ENCODE results near the gene NTSR1. TPM values are rescaled to one million over a fixed set of nuclear protein-coding genes. Genes with fewer than 3 reads are reported as not detected.

NTSR1 gene
- total RNA-seq, 1 experiment from 2014 or later, result 0.16 TPM

DNA sequence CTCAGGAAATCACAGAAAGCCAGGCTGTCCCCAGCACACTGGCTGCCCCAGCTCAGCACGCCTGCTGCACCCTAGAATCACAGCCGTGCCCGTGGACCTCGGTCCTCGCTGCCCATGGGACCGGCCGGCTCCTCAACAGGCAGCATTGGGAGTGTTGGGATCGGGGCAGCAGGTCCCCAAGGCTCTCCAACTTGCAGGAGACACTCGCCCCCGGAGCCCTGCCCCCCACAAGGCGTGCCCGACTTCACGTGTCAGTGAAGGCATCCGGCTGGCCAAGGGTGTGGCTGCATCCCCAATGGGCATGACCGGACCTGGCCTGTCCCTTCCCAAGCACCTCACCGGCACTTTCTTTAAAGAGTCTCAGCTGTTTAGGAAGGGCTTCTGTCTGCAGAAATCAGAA is 3.0 kb upstream of the NTSR1 start:
- H3K4me1 ChIP-seq, result 0 out of 2 replicates have a peak, but pooled peaks cover 7% of the 10 kb centered on the region

DNA sequence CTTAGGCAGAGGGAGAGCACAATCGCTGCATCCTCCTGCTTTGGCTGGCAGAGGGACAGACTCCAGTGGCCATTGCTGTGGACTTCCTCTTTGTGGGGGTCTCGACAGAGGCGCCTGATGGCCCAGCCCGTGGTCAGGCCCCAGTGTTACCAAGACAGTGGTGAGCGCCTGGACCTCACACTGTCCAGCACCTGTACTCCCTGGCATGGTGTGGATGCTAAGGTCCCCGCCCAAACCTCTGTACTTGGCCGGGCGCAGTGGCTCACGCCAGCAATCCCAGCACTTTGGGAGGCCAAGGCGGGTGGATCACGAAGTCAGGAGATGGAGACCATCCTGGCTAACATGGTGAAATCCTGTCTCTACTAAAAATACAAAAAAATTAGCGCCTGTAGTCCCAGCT is 2.3 kb upstream of the NTSR1 start:
- H3K4me3 Mint-ChIP-seq (ENCODE audit: unreplicated experiment), result no peak overlapping the region
- Histone ChIP-seq H3K4me1 (0 out of 2 replicates have a peak, but pooled peaks cover 7% of the 10 kb centered on the region), H3K36me3 (ENCODE audit: control insufficient read depth, insufficient read depth, low read length) (no peaks in the 10 kb centered on the region), H3K27me3 (replicated peaks; ENCODE audit: control insufficient read depth, insufficient read depth, low read length) (peaks cover 6% of the 10 kb centered on the region), H3K9me3 (no peaks in the 10 kb centered on the region), H3K4me3 (ENCODE audit: low read depth, low read length) (no peak overlapping the region)
- DNase-seq, result no peak
- BruUV-seq (replicated peaks), result no TSS peak
- POLR2A ChIA-PET, result no interaction called here
- no peaks in the 10 kb centered on the region for H3K4me1 Mint-ChIP-seq (ENCODE audit: low read depth, unreplicated experiment)
- H3K27me3 Mint-ChIP-seq (ENCODE audit: insufficient read depth, unreplicated experiment), result peaks cover 39% of the 10 kb centered on the region
- TF ChIP-seq, protein P1, sequence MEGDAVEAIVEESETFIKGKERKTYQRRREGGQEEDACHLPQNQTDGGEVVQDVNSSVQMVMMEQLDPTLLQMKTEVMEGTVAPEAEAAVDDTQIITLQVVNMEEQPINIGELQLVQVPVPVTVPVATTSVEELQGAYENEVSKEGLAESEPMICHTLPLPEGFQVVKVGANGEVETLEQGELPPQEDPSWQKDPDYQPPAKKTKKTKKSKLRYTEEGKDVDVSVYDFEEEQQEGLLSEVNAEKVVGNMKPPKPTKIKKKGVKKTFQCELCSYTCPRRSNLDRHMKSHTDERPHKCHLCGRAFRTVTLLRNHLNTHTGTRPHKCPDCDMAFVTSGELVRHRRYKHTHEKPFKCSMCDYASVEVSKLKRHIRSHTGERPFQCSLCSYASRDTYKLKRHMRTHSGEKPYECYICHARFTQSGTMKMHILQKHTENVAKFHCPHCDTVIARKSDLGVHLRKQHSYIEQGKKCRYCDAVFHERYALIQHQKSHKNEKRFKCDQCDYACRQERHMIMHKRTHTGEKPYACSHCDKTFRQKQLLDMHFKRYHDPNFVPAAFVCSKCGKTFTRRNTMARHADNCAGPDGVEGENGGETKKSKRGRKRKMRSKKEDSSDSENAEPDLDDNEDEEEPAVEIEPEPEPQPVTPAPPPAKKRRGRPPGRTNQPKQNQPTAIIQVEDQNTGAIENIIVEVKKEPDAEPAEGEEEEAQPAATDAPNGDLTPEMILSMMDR (IDR thresholded peaks at IDR 0.05; ENCODE audit: insufficient read depth in 1 of 2, low read depth in 1 of 2, low read length in 1 of 2, severe bottlenecking in 1 of 2, unreplicated experiment in 1 of 2), result no peak
- no peaks in the 10 kb centered on the region for H3K36me3 Mint-ChIP-seq (ENCODE audit: insufficient read depth, unreplicated experiment)
- CTCF ChIA-PET, result interaction anchor here (0.8 to 1.5 kb wide), 3 partner anchors 83 to 88 kb away, joined by 3 to 7 read pairs (median 5); no protein-coding TSS in a partner anchor
- no peak overlapping the region for H3K27ac Mint-ChIP-seq (ENCODE audit: unreplicated experiment)
- no peaks in the 10 kb centered on the region for H3K9me3 Mint-ChIP-seq (ENCODE audit: unreplicated experiment)
- intact Hi-C loops (cut with micrococcal nuclease; ENCODE audit: unreplicated experiment), result no loop called here

More for the DNA sequence above, 3.0 kb upstream of the NTSR1 start:
- no peak for DNase-seq
- TF ChIP-seq, protein P1 (IDR thresholded peaks at IDR 0.05; ENCODE audit: insufficient read depth in 1 of 2, low read depth in 1 of 2, low read length in 1 of 2, severe bottlenecking in 1 of 2, unreplicated experiment in 1 of 2), result no peak
- peaks cover 8% of the 10 kb centered on the region for H3K27me3 ChIP-seq (replicated peaks; ENCODE audit: control insufficient read depth, insufficient read depth, low read length)
- Mint-ChIP-seq H3K9me3 (ENCODE audit: unreplicated experiment) (no peaks in the 10 kb centered on the region), H3K36me3 (ENCODE audit: insufficient read depth, unreplicated experiment) (no peaks in the 10 kb centered on the region), H3K27ac (ENCODE audit: unreplicated experiment) (no peak overlapping the region), H3K4me1 (ENCODE audit: low read depth, unreplicated experiment) (no peaks in the 10 kb centered on the region), H3K4me3 (ENCODE audit: unreplicated experiment) (no peak overlapping the region), H3K27me3 (ENCODE audit: insufficient read depth, unreplicated experiment) (peaks cover 40% of the 10 kb centered on the region)
- no peaks in the 10 kb centered on the region for H3K36me3 ChIP-seq (ENCODE audit: control insufficient read depth, insufficient read depth, low read length)
- BruUV-seq (replicated peaks), result no TSS peak
- intact Hi-C loops (cut with micrococcal nuclease; ENCODE audit: unreplicated experiment), result no loop called here
- ChIA-PET CTCF (interaction anchor here (0.5 to 1.4 kb wide), 3 partner anchors 67 to 88 kb away, joined by 3 to 7 read pairs (median 3); no protein-coding TSS in a partner anchor), POLR2A (no interaction called here)
- no peaks in the 10 kb centered on the region for H3K9me3 ChIP-seq
- H3K4me3 ChIP-seq (ENCODE audit: low read depth, low read length), result no peak overlapping the region

DNA sequence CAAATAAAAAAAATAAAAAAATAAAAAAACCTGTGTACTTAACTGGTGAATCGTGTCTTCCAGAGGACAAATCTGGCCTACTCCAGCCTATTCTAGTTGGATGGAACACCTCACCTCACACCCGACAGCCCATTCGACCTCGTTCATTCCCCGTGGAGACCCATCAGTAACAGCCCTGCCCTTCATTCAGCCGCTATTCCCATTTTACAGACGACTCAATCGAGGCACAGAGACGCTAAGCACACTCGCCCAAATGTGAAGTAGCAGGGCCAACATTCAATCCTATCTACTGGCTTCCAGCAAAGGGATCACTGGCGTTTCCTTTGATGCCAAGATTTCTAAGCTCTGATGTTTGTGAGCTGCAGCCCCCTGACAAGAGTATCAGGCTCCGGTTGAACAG is 1.8 kb upstream of the NTSR1 start:
- no TSS peak for BruUV-seq (replicated peaks)
- ChIA-PET POLR2A (interaction anchor here (0.5 kb wide), 1 partner anchor 12 kb away, joined by 5 read pairs; no protein-coding TSS in a partner anchor), CTCF (interaction anchor here (0.7 to 2.3 kb wide), 7 partner anchors 18 to 113 kb away, joined by 3 to 9 read pairs (median 5); no protein-coding TSS in a partner anchor)
- Histone ChIP-seq H3K4me3 (ENCODE audit: low read depth, low read length) (no peak overlapping the region), H3K27me3 (replicated peaks; ENCODE audit: control insufficient read depth, insufficient read depth, low read length) (peaks cover 6% of the 10 kb centered on the region), H3K4me1 (0 out of 2 replicates have a peak, but pooled peaks cover 7% of the 10 kb centered on the region), H3K9me3 (no peaks in the 10 kb centered on the region), H3K36me3 (ENCODE audit: control insufficient read depth, insufficient read depth, low read length) (no peaks in the 10 kb centered on the region)
- DNase-seq, result no peak
- no peaks in the 10 kb centered on the region for H3K4me1 Mint-ChIP-seq (ENCODE audit: low read depth, unreplicated experiment)
- H3K27ac Mint-ChIP-seq (ENCODE audit: unreplicated experiment), result no peak overlapping the region
- H3K4me3 Mint-ChIP-seq (ENCODE audit: unreplicated experiment), result no peak overlapping the region
- intact Hi-C loops (cut with micrococcal nuclease; ENCODE audit: unreplicated experiment), result no loop called here
- no peaks in the 10 kb centered on the region for H3K9me3 Mint-ChIP-seq (ENCODE audit: unreplicated experiment)
- H3K36me3 Mint-ChIP-seq (ENCODE audit: insufficient read depth, unreplicated experiment), result no peaks in the 10 kb centered on the region
- peaks cover 38% of the 10 kb centered on the region for H3K27me3 Mint-ChIP-seq (ENCODE audit: insufficient read depth, unreplicated experiment)
- TF ChIP-seq, protein P1 (IDR thresholded peaks at IDR 0.05; ENCODE audit: insufficient read depth in 1 of 2, low read depth in 1 of 2, low read length in 1 of 2, severe bottlenecking in 1 of 2, unreplicated experiment in 1 of 2), result no peak
